T-cell (primary cell): ENCODE results near the gene PPTC7. TPM values are rescaled to one million over a fixed set of nuclear protein-coding genes. Genes with fewer than 3 reads are reported as not detected.
A peak's percentile ranks its signal among the peaks of the same experiment; 100 is the strongest.

ENCODE experiments used
- ATAC-seq, 4 experiments: fragments of 200-7000 bp in 3 of 4; fragments of 150-1000 bp in 1 of 4; cut with Tn5 transposase; replicated peaks in 1 of 4; 1 replicate in 3 of 4; 2 replicates in 1 of 4; pipeline ENCODE4 v1.10.0; 2021; ENCODE audit warnings: moderate library complexity in 3 of 4, mild to moderate bottlenecking in 2 of 4, moderate number of reproducible peaks in 1 of 4
- CTCF ChIA-PET, 2 donors: fragments of 300-600 bp; sonication (Branson Sonifier 250); formaldehyde crosslinking; loops; one replicate each; lab custom pipeline; 2022; ENCODE audit warnings: antibody characterized with exemption in 2 of 2; lab: Charles Lee
- POLR2A ChIA-PET, 2 donors: fragments of 300-600 bp; sonication (Branson Sonifier 250); formaldehyde crosslinking; loops; one replicate each; lab custom pipeline; 2022; ENCODE audit warnings: antibody characterized with exemption in 2 of 2; lab: Charles Lee
- DNase-seq, 35 experiments: peaks; one replicate each; pipeline versions ENCODE4 v3.0.0 to v3.0.0-alpha.2; 2013 to 2023
- H3K27ac ChIP-seq: one replicate; pipeline ENCODE4 v1.5.1; 2013; ENCODE audit warnings: low read length
- H3K27me3 ChIP-seq, 2 experiments: replicated peaks in 1 of 2; 1 replicate in 1 of 2; 2 replicates in 1 of 2; pipeline versions ENCODE4 v1.6.1 to v1.7.0; 2013; ENCODE audit warnings: low read length in 1 of 2, mixed read lengths in 1 of 2; ENCODE audit not compliant: control insufficient read depth in 2 of 2, insufficient read depth in 2 of 2; ENCODE audit errors: extremely low read depth in 1 of 2
- H3K36me3 ChIP-seq, 2 donors: 1 replicate in 1 of 2; 2 replicates in 1 of 2; pipeline versions ENCODE4 v1.6.1 to v1.7.0; 2013; ENCODE audit warnings: low read length in 1 of 2; ENCODE audit not compliant: control insufficient read depth in 2 of 2, insufficient read depth in 1 of 2; ENCODE audit errors: extremely low read depth in 1 of 2
- H3K4me1 ChIP-seq, 2 experiments: 1 replicate in 1 of 2; 2 replicates in 1 of 2; pipeline versions ENCODE4 v1.6.1 to v1.7.0; 2013; ENCODE audit warnings: low read length in 2 of 2, mixed read lengths in 1 of 2; ENCODE audit not compliant: insufficient read depth in 2 of 2, control insufficient read depth in 1 of 2; ENCODE audit errors: extremely low read depth in 1 of 2
- H3K4me3 ChIP-seq, 2 donors: 1 replicate in 1 of 2; 2 replicates in 1 of 2; pipeline versions ENCODE4 v1.5.1 to v1.7.0; 2013; ENCODE audit warnings: mild to moderate bottlenecking in 2 of 2, low read length in 1 of 2, moderate library complexity in 1 of 2; ENCODE audit not compliant: control insufficient read depth in 1 of 2; ENCODE audit errors: extremely low read depth in 1 of 2
- H3K9me3 ChIP-seq: 2 replicates; pipeline ENCODE4 v1.7.0; 2013
- H3K27ac Mint-ChIP-seq, 2 donors: one replicate each; pipeline ENCODE4 v1.8.0; 2020 to 2021; ENCODE audit warnings: mild to moderate bottlenecking in 2 of 2, mixed read lengths in 2 of 2
- H3K27me3 Mint-ChIP-seq, 2 donors: one replicate each; pipeline ENCODE4 v1.8.0; 2021 to 2022; ENCODE audit warnings: mixed read lengths in 2 of 2
- H3K36me3 Mint-ChIP-seq: one replicate; pipeline ENCODE4 v1.8.0; 2021; ENCODE audit warnings: mixed read lengths
- H3K4me1 Mint-ChIP-seq, 3 donors: one replicate each; pipeline ENCODE4 v1.8.0; 2020 to 2022; ENCODE audit warnings: mixed read lengths in 3 of 3, mild to moderate bottlenecking in 1 of 3
- H3K4me3 Mint-ChIP-seq, 3 donors: one replicate each; pipeline ENCODE4 v1.8.0; 2020 to 2022; ENCODE audit warnings: mild to moderate bottlenecking in 3 of 3, mixed read lengths in 3 of 3, moderate library complexity in 3 of 3
- H3K9me3 Mint-ChIP-seq, 3 donors: one replicate each; pipeline ENCODE4 v1.8.0; 2020 to 2022; ENCODE audit warnings: mixed read lengths in 3 of 3
- WGBS: methylation state at CpG from one replicate; pipeline ENCODE4 v1.1.5; 2013; ENCODE audit warnings: missing lambda C conversion rate; ENCODE audit not compliant: insufficient coverage; 5-methylcytosine and 5-hydroxymethylcytosine counted together
- total RNA-seq, 35 experiments: library from RNA in 6 of 35; stranded (reverse) in 6 of 35; fragments of 120-200 nt in 1 of 35; gene quantifications; one replicate each; pipeline versions ENCODE4 v1.2.1 to v1.2.4 and lab custom pipeline; 2013 to 2026

Gene PPTC7
- total RNA-seq, 5 donors from 2014 or later (not counting 1 experiment from before 2014, with no cell fraction given): 36.0 to 38.1 (median 36.6) TPM

- 84% methylated on average over 3 of the region's 8 CpGs for WGBS
- Mint-ChIP-seq H3K36me3 (peaks cover 16% of the 10 kb centered on the region), H3K27me3 (no peaks in the 10 kb centered on the region), H3K27ac (peak overlapping the region in 1 of 2 donors; percentile 1), H3K9me3 (no peaks in the 10 kb centered on the region), H3K4me1 (peaks cover 63 to 66% (median 64%) of the 10 kb centered on the region in 3 donors), H3K4me3 (no peak overlapping the region)
- ChIA-PET POLR2A (no interaction called here), CTCF (interaction anchor here (0.6 to 6.3 kb wide), 3 partner anchors 45 to 130 kb away, joined by 4 to 99 read pairs (median 13); no protein-coding TSS in a partner anchor)
- DNase-seq: no peak
- Histone ChIP-seq H3K4me1 (peaks cover 10 to 33% of the 10 kb centered on the region in 2 experiments), H3K36me3 (peaks cover 0 to 8% of the 10 kb centered on the region in 2 donors), H3K4me3 (no peak overlapping the region), H3K9me3 (no peaks in the 10 kb centered on the region), H3K27me3 (no peaks in the 10 kb centered on the region), H3K27ac (no peak overlapping the region)
- no peak for ATAC-seq
Observed at GRCh38 chr12:110555577-110556406, 27.3 kb downstream of the PPTC7 start.

DNA sequence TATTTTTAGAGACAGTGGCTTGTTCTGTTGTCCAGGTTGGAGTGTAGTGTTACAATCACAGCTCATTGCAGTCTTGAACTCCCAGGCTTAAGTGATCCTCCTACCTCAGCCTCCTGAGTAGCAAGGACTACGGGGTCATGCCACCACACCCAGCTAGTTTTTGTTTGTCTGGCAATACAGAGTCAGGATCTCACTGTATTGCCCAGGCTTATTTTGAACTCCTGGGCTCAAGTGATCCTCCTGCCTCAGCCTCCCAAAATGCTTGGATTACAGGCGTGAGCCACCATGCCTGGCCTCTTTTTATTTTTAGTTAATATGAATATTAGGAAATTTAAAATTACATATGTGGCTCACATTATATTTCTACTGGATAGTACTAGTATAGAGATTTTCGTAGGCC lies 28.9 kb downstream of the PPTC7 start:
- peaks cover 54 to 64% (median 62%) of the 10 kb centered on the region in 3 donors for H3K4me1 Mint-ChIP-seq
- Histone ChIP-seq H3K4me3 (no peak overlapping the region), H3K9me3 (no peaks in the 10 kb centered on the region), H3K4me1 (peaks cover 4 to 22% of the 10 kb centered on the region in 2 experiments), H3K36me3 (peaks cover 0 to 20% of the 10 kb centered on the region in 2 donors), H3K27me3 (no peaks in the 10 kb centered on the region), H3K27ac (no peak overlapping the region)
- ChIA-PET POLR2A (interaction anchor here in 1 of 2 donors (0.5 kb wide), 1 partner anchor 22 kb away, joined by 3 read pairs; no protein-coding TSS in a partner anchor), CTCF (interaction anchor here (0.9 to 6.3 kb wide), 8 partner anchors 9 to 85 kb away, joined by 3 to 99 read pairs (median 6); partner anchors contain the start of gene FAM216A (in 1 of the 2))
- ATAC-seq (no peak), DNase-seq (no peak)
- peaks cover 26% of the 10 kb centered on the region for H3K36me3 Mint-ChIP-seq
- no peaks in the 10 kb centered on the region for H3K27me3 Mint-ChIP-seq
- H3K9me3 Mint-ChIP-seq: no peaks in the 10 kb centered on the region
- WGBS: no CpG with 5 or more reads among the region's 3 CpGs
- H3K4me3 Mint-ChIP-seq: no peak overlapping the region
- H3K27ac Mint-ChIP-seq: peak overlapping the region in 1 of 2 donors; percentile 34

DNA sequence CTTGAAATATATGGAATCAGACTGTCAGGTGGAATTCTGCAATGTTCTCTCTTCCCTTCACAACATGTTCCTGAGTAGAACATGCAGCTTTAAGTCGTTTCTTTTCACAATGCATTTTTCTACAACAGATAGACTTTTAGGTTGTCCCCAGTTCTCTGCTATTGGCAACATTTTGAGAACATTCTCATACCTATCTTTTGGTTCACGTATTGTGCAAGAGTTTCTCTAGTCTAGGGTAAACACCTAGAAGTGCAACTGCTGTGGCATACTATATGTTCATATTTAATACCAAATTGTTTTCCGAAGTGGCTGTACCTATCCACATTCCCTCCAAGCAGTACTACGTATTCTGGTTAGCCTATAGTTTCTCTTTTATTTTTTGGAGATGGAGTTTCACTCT lies 32.1 kb downstream of the PPTC7 start:
- POLR2A ChIA-PET: no interaction called here
- Mint-ChIP-seq H3K4me3 (no peak overlapping the region), H3K36me3 (peaks cover 32% of the 10 kb centered on the region), H3K4me1 (peaks cover 46 to 58% (median 50%) of the 10 kb centered on the region in 3 donors), H3K27ac (no peak overlapping the region), H3K27me3 (no peaks in the 10 kb centered on the region), H3K9me3 (no peaks in the 10 kb centered on the region)
- no peak for DNase-seq
- Histone ChIP-seq H3K27me3 (no peaks in the 10 kb centered on the region), H3K36me3 (peaks cover 0 to 26% of the 10 kb centered on the region in 2 donors), H3K4me3 (no peak overlapping the region), H3K27ac (no peak overlapping the region), H3K9me3 (no peaks in the 10 kb centered on the region), H3K4me1 (peaks cover 3 to 12% of the 10 kb centered on the region in 2 experiments)
- CTCF ChIA-PET: interaction anchor here (0.9 to 6.3 kb wide), 8 partner anchors 13 to 274 kb away, joined by 3 to 99 read pairs (median 4); partner anchors contain the start of gene ARPC3 (in 1 of the 2)
- 67% methylated on average over 1 of the region's 4 CpGs for WGBS
- ATAC-seq: no peak

DNA sequence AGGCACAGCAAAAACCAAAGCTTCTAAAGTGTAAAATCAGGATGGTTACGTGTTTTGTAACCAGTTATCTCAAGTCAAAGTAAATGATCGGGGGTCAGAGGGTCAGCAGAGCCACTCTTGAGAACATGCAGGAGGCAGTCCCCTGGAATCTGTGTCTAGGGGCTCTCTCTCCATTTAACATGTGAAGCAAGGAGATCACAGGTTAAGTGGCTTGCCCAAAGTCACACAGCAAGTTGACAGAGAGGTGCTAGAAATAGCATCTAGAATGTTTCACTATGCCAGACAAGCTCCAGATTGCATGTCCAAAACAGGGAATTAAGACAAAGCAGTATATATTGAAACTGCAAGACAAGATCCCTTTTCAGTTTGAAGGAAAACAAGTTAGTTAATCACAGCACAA lies 33.4 kb downstream of the PPTC7 start:
- H3K27ac ChIP-seq: no peak overlapping the region
- peaks cover 0 to 12% of the 10 kb centered on the region in 2 experiments for H3K4me1 ChIP-seq
- WGBS: 87% methylated on average over 2 of the region's 2 CpGs
- H3K4me3 ChIP-seq: no peak overlapping the region
- no peak for ATAC-seq
- H3K36me3 ChIP-seq: peaks cover 0 to 34% of the 10 kb centered on the region in 2 donors
- no peak for DNase-seq
- H3K9me3 ChIP-seq: no peaks in the 10 kb centered on the region
- H3K27ac Mint-ChIP-seq: peak overlapping the region in 1 of 2 donors; percentile 39
- ChIA-PET CTCF (interaction anchor here (0.7 to 2.3 kb wide), 7 partner anchors 9 to 100 kb away, joined by 3 to 30 read pairs (median 3); partner anchors contain the start of gene ARPC3 (in 1 of the 2)), POLR2A (interaction anchor here in 1 of 2 donors (0.5 kb wide), 1 partner anchor 65 kb away, joined by 3 read pairs; no protein-coding TSS in a partner anchor)
- no peaks in the 10 kb centered on the region for H3K27me3 Mint-ChIP-seq
- no peak overlapping the region for H3K4me3 Mint-ChIP-seq
- H3K4me1 Mint-ChIP-seq: peaks cover 41 to 49% (median 44%) of the 10 kb centered on the region in 3 donors
- H3K36me3 Mint-ChIP-seq: peaks cover 40% of the 10 kb centered on the region
- H3K9me3 Mint-ChIP-seq: no peaks in the 10 kb centered on the region
- H3K27me3 ChIP-seq: no peaks in the 10 kb centered on the region

GRCh38 chr12:110548678-110549077 lies 34.4 kb downstream of the PPTC7 start:
- H3K27me3 ChIP-seq: no peaks in the 10 kb centered on the region
- 88% methylated on average over 3 of the region's 7 CpGs for WGBS
- DNase-seq (no peak), ATAC-seq (no peak)
- Mint-ChIP-seq H3K4me3 (no peak overlapping the region), H3K27me3 (no peaks in the 10 kb centered on the region), H3K27ac (no peak overlapping the region), H3K36me3 (peaks cover 41% of the 10 kb centered on the region), H3K9me3 (no peaks in the 10 kb centered on the region), H3K4me1 (peaks cover 38 to 49% (median 42%) of the 10 kb centered on the region in 3 donors)
- peaks cover 0 to 14% of the 10 kb centered on the region in 2 experiments for H3K4me1 ChIP-seq
- H3K9me3 ChIP-seq: no peaks in the 10 kb centered on the region
- peaks cover 0 to 38% of the 10 kb centered on the region in 2 donors for H3K36me3 ChIP-seq
- no peak overlapping the region for H3K27ac ChIP-seq
- ChIA-PET POLR2A (no interaction called here), CTCF (interaction anchor here (0.5 to 2.3 kb wide), 6 partner anchors 11 to 78 kb away, joined by 3 to 30 read pairs (median 8); no protein-coding TSS in a partner anchor)
- no peak overlapping the region for H3K4me3 ChIP-seq

- CTCF ChIA-PET: interaction anchor here in 1 of 2 donors (0.5 kb wide), 1 partner anchor 58 kb away, joined by 5 read pairs; no protein-coding TSS in a partner anchor
Observed at GRCh38 chr12:110547090-110547489, 36.0 kb downstream of the PPTC7 start.

More at GRCh38 chr12:110547090-110547489, 36.0 kb downstream of the PPTC7 start:
- POLR2A ChIA-PET: no interaction called here
- Histone ChIP-seq H3K4me1 (peaks cover 0 to 4% of the 10 kb centered on the region in 2 experiments), H3K36me3 (peaks cover 2 to 45% of the 10 kb centered on the region in 2 donors), H3K27ac (no peak overlapping the region), H3K27me3 (no peaks in the 10 kb centered on the region), H3K9me3 (no peaks in the 10 kb centered on the region), H3K4me3 (no peak overlapping the region)
- Mint-ChIP-seq H3K36me3 (peaks cover 49% of the 10 kb centered on the region), H3K27me3 (no peaks in the 10 kb centered on the region), H3K27ac (no peak overlapping the region), H3K4me3 (no peak overlapping the region), H3K4me1 (peaks cover 39 to 53% (median 46%) of the 10 kb centered on the region in 3 donors), H3K9me3 (no peaks in the 10 kb centered on the region)
- DNase-seq: no peak
- WGBS: 100% methylated on average over 1 of the region's 2 CpGs
- ATAC-seq: no peak
